ENCODE results near the gene SLC39A11.

- TF ChIP-seq EZH2 (IDR thresholded peaks at IDR 0.05; ENCODE audit: insufficient read depth, low read length) (no peak), CTCF (IDR thresholded peaks at IDR 0.05; ENCODE audit: insufficient read depth, low read depth, low read length) (no peak)
Observed at GRCh38 chr17:73048170-73048569, 44.3 kb downstream of the SLC39A11 start.

Measured in astrocyte (in vitro differentiated cells and primary cell).